GM19025 (cell line): Measurements from ENCODE around the gene SCIMP.
"Not testable (repeated sequence)": the region's sequence is repeated elsewhere in the genome, so short reads cannot be mapped to it uniquely, and the experiment has no call there.

ENCODE experiments used
- ATAC-seq: cut with Tn5 transposase; IDR thresholded peaks from one replicate; pipeline ENCODE4 v1.9.1; 2021; ENCODE audit warnings: mild to moderate bottlenecking, low read depth, moderate library complexity; ENCODE audit not compliant: unreplicated experiment

Gene SCIMP

DNA sequence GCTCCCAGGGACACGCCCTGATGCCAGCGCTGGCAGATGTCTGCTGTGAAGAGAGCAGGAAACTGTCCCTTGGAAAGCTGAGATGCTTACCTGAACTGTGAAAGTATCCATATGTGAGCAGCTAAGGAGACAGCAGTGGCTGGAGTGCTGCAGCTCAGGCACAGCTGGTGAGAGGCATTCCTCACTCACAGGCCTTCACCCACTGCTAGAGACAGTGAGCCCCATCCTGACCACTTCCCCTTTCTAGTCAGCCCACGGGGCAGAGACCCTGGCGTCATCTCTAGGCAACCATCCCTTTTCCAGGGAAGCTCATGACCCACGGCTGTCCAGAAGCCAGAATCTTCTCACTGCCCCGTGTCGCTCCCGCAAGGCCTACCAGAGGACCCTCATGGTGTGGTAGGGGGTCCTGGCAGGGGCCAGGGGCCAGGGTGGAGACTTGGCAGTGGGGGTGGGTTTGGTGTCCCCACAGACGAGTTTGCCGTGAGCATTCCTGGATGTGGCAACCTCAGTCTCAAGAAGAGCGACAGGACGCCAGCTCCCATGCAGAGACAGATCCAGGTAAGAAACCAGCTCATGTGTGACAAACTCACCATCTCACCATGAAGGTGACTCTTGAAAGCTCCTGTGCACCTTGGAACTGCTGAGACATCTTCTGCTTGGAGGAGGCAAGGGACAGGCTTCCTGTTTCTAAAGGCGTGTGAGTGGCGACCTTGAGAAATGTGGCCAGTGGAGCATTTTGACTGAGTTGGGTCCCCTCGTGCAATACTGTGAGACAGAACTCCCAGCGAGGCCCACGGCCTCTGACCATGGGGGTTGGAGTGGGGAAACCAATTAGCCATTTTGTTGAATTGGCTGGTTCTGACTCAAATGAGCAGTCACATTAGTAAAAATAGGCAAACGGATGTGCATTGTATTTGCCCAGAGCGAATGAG, at the start of gene SCIMP:
TSS of gene SCIMP (minus strand) at position 216 of the 932 bp plus-strand sequence. CDS start at position 111, 105 bp downstream.
- ATAC-seq: no peak

DNA sequence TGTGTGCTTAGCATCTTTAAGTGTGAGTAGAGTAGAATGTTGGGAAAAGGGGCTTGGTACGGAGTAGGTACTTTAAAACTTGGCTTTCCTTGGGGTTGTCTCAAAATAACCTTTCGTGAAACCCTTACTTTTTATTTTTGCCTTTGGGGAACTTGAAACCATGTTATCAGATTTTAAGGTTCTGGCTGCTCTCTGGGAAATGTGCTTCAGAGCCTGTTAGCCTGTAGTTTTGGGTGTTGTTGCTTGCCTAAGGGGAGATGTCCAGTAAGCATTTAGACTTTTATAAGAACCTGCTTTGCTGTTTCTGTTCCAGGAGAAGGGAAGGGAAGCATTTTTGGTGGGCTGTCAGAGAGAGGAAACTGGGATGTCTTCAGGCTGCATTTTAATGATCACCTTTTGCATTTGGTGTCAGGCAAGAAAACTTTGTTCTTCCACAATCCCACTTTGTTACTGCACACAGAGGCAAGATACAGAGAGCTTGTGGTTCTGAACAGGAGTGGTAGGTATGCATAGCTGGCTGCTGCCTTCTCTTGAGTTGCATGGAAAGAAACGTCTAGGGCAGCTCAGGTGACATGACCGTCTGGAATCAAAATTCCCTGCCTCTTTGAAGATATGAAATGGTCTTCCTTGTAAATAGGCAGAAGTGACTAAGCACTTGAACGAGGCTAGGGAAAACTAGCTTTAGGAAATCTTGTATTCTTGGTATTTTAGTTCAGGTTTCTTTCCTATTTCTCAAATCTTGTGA, 49.1 kb upstream of the SCIMP start:
- ATAC-seq: no peak

DNA sequence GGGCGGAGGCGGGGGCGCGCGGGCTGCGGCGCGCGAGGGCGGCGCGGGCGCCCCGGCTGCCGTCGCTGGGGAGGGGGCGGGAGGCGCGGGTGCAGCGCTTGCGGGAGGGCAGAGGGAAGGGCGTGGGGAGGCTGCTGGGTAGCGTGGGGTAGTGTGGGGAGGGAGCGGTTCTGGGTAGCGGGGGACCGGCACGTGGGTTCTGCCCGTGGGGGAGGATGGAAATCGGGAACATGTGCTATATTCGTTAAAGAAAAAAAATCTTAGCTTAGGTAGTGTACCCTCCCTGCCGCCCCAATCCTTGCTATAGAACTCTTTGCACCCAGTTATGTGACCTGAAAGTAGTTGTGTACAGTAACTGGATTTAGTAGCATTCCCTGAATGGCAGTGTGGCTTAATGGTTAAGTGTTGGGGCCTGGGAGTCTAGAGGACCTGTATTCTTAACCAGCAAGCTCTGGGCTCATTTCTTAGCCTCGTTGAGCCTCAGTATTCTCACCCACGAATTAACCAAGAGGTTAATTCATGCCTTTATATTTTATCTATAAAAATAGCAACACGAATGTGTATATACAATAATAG, 48.1 kb upstream of the SCIMP start:
- ATAC-seq: no peak

DNA sequence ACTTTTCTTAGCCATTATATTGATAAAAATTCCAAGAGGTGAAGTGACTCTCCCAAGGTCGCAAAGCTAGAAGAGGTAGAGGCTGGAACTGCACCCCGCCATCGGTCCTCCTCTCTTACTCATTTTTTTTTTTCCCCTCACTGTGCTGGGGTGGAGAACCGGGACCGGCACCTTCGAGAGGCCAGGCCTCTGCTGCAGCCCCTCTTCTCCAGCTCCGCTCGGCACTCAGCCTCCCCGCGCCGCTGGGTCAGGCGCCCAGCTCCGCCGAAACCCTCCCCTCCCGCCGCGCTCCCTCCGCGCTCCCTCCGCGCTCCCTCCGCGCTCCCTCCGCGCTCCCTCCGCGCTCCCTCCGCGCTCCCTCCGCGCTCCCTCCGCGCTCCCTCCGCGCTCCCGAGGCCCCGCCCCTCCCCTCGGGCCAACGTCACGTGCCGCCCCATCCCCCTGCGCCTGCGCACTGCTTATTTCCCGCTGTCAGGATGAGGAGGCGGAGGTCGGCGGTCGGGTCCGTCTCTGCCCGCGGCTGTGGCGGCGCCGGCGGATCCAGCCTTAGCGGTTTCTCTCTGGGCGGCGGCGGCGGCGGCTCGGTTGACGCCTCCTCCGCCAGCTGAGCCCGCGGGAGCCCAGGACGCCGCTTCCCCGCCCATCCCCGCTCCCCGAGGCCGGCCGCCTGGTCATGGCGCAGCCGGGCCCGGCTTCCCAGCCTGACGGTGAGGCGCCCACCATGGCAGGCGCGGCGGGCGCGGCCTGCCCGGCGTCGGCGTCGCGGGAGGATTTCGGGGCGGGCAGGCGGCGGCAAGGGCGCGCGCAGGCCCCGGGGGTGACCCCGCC, 47.4 kb upstream of the SCIMP start, which contains the start of gene RABEP1:
TSS of gene RABEP1 (plus strand) at position 471 of the 828 bp plus-strand sequence. CDS start at position 674, 203 bp downstream.
- peak; percentile 83 for ATAC-seq

DNA sequence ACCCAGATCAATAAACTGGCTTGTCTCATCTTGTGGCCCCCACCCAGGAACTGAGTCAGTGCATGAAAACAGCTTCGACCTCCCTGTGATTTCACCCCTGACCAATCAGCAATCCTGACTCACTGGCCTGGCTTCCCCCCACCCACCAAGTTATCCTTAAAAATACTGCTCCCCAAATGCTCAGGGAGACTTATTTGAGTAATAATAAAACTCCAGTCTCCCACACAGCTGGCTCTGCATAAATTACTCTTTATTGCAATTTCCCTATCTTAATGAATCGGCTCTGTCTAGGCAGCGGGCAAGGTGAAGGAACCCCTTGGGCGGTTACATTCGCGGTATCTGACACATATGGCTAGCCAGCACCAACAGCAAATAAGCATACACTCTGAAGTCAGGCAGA, 37.7 kb upstream of the SCIMP start:
- no peak for ATAC-seq

DNA sequence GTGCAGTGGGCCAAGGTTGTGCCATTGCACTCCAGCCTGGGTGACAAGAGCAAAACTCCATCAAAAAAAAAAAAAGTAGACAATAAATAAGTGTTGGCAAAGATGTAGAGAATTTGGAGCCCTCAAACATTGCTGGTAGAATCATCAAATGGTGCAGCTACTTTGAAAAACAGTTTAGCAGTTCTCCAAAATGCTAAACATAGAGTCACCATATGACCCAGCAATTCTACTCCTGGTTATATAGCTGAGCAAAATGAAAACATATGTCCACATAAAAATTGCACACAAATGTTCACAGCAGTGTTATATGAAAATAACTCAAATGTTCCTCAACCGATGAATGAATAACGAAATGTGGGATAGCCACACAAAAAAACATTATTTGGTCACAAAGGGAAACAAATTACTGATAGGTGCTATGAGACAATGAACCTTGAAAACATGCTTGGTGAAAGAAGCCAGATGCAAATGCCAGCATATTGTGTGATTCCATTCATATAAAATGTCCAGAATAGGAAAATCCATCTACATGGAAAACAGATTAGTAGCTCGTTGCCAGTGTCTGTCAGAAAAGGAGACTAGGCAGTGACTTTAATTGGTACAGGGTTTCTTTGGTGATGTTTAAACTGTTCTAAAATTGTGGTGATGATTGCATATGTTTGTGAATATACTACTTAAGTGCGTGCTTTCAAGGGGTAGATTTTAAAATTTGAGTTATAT, 34.7 kb upstream of the SCIMP start:
- ATAC-seq: no peak

DNA sequence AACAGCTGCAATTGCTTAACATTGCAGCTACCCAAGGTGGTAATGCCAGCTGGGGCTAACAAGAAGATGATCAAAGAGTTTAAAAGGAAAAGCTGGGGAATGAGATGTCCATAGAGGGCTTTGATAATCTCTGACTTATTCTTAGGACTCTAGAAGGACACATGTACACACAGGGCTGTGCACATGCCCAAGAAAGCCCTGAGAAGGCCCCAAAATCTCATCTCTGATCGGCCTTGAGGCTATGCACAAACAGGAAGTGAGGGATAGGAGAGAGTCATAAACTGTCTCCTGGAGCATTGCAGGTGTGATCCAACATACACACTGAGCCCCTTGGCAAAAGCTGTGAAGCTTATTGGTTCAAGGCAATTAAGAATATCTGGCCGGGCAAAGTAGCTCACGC, 30.2 kb upstream of the SCIMP start:
- no peak for ATAC-seq

DNA sequence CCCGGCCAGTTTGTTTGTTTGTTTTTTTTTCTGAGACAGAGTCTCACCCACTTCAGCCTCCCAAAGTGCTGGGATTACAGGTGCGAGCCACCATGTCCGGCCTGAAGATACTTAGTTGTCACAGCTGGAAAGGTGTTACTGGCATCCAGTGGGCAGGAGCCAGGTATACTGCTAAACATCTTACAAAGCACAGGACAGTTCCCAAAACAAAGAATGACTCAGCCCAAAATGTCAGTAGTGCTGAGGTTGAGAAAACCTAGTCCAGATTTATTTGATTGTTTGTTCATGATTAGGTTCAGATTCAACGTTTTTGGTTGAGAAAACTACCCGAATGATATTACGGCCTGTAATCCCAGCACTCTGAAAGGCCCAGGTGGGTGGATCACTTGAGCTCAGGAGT, 28.8 kb upstream of the SCIMP start:
- ATAC-seq: no peak

DNA sequence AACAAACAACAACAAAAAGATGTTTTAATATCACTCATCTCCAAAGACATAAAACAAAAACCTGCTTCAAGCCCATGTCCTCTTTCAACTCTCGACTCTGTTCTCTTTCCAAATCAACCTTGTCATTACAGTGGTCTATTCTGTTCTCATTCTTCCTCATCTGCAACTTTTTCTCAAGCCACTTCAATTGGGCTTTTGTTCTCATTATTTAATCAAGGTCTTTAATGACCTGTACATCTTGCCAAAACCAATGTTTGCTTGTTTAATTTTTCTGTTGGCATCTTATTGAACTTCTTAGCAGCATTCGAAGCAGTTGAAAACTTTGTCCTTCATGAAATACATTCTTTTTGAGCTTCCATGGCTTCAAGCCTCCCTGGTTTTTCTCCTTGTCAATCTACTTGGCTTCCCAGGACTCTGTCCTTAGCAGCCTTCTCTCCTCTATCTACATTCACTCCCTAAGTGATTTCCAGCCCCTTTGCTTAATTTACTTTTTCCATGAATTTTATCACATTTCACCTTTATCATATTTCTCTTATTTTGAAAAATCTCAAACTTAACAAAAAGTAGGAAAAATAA, 27.8 kb upstream of the SCIMP start:
- no peak for ATAC-seq

DNA sequence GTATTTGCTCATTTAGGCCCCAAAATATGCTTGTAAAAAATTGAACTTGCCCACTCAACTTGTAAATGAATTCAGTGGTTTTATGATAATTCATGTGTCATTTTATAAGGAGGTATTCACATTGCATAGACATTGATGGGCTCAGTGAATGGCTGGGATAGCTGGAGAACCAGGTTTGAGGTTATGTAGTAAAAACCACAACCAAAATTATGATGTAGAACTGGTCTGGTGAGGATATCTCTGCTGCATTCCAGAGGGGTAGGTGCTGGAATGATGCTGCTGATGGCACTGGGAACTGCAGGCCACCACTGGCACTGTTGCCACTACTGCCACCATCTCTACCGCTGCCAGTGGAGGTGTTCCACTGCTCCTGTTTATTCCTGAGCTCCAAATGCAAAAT, 25.9 kb upstream of the SCIMP start:
- ATAC-seq: no peak

DNA sequence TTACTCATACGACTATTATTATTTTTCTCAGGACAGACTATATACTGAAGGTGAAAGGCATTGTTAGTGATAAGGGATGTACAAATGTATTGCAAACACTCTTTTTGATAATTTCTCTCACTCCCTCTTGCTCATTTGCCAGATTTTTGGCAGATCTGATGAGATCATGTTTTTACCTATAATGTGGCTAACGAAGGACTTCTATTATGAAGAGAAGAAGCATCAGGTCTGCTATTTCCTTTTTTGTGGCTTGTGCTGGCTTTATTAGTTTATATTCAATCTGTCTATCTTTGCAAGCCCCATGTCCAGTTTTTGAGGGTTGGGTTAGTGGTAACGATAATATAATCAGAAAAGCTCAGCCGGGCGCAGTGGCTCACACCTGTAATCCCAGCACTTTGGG, 22.5 kb upstream of the SCIMP start:
- no peak for ATAC-seq

DNA sequence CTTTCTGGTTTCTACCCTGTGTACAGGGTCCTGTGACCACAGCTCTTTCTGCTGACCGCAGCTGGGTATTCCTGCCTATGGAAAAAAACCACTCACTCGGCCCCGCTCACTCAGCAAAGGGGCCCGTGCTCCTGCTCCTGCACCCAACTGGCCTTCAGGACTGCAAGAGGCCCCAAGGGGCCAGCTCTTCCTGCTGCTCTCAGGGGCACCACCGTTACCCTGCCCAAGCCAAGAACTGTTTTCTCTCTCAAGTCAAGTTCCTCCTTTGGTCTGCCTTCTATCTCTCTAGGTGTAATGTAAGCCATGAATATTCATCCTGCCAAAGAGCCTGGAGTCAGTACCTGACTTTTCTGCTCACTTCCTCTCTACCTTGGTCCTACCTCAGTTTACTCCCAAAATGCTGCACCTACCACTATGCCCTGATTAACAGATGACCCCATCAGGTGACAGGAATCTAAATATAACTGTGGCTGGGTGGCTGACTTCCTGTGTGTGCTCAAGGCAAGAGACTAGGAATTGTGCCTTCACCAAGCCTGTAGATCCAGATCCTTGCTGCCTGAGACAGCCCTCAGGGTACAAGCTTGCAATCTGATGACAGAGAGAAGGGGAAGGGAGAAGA, 20.4 kb upstream of the SCIMP start:
- no peak for ATAC-seq

DNA sequence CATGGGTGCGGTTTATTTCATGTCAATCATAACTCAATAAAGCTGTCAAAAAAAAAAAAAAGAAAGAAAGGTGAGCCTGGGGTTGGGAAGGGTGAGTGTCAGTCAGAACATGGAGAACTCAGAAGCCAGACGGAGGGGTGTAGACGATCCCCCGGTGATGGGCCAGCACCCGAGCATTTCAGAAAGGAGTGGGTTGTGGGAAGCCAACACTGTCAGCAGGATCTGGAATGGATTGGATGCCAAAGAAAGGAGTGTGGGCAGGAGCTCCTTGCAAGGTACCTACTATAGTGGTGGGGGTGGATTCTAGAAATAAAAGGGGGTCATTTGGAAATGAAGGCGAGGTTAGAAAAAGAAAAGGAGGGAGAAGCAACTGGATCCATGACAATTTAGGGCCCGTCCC, 19.8 kb upstream of the SCIMP start:
- ATAC-seq: no peak

DNA sequence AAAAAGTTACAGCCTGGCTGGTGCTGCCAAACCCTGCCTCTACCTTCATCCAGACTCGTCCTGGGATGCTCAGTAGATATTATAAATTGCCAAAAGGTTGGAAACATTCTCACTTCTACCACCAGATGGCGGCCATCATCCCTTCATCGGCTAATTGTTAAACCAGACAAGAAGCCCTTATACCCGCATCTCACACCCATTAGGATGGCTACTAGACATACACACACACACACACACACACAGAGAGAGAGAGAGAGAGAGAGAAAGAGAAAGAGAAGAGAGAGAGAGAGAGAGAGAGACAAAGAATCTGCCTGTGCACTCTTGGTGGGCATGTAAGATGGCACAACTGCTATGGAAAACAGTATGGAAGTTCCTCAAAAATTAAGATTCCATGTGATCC, 15.0 kb upstream of the SCIMP start:
- ATAC-seq: no peak

DNA sequence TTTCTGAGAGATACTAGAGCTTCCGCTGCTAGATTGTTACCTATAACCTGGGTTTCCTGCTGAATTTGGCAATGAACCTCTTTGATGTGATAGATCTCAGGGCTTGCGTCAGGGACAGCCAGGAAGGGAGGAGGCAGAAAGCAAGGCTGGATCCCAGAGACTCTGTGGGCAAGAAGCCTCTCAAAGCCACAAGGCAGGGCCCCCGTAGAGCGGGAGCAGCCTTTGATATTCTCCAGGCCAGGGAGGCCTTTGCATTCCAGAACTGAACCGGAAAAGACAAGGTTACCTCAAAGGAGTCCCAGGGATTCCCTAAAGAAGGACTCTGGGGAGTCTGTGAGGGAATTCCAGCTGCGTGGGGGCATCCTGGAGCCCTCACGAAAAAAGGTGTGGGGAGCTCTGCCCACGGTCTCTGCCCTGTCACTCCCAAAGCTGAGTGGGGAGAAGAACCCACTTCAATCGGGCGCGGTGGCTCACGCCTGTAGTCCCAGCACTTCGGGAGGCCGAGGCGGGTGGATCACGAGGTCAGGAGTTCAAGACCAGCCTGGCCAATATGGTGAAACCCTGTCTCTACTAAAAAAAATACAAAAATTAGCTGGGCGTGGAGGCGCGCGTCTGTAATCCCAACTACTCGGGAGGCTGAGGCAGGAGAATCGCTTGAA, 14.3 kb upstream of the SCIMP start:
- ATAC-seq: no peak

DNA sequence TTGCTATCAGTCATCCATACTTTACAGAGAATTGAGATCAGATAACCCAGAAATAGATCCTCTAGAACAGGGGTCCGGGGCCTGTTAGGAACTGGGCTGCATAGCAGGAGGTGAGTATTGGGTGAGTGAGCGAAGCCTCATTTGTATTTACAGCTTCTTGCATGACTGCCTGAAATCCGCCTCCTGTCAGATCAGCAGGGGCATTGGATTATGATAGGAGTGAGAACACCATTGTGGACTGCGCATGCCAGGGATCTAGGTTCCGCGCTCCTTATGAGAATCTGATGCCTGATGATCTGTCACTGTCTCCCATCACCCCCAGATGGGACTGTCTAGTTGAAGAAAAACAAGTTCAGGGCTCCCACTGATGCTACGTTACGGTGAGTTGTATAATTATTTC, 13.0 kb upstream of the SCIMP start:
- ATAC-seq: no peak

DNA sequence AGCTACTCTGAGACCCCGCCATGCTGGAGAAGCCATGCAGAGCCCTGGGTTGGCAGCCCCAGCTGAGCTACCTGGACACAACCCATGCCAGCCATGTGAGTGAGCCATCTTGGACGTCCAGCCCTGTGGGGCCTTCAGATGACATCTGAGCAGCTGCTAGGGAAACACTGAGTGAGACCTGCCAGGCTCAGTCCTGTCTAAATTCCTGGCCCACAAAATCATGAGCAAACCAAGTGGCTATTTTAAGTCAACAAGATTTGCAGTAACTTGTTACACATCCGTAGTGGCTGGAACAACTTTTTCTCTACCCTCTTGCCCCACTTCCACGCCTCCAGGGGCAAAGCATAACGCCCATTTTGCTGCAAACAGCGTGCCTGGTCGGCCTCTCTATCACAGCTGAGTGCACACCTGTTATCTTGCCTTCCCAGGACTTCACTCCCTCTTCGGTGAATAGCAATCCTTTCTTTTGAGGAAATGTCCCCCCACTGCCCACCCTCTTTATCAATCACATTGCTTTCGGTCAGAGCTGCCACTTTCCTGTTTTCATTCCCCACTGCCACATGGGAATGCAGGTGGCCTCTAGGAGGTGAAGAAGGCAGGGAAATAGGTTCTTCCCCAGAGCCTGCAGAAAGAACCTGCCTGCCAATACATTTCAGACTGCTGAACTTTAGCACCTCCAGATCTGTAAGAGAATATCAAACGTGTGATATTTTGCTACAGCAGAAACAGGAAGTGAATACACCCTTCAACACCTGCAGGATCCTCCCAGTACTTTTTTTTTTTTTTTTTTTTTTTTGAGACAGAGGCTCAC, 7.4 kb upstream of the SCIMP start:
- no peak for ATAC-seq

DNA sequence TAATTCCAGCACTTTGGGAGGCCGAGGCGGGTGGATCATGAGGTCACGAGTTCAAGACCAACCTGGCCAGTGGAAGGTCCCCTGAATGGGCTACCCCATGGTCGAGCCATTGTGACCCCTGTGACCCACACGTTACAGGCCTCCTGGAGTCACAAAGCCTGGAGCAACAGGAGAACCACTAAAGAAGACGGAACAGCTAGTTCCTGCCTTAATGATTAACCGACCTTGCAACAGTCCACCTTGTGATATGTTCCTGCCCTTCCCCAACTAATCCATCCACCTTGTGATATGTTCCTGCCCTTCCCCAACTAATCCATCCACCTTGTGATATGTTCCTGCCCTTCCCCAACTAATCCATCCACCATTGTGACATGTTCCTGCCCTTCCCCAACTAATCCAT, 5.1 kb upstream of the SCIMP start:
- not testable (repeated sequence) for ATAC-seq
